Activated CD4-positive, alpha-beta T cell treated with anti-CD3 and anti-CD28 coated beads, Interleukin-2, amount 10 ng/mL, durations not matched to agents 7 days and 5 days (primary cell): Measurements from ENCODE around the gene HMG20B. TPM values are rescaled to one million over a fixed set of nuclear protein-coding genes. Genes with fewer than 3 reads are reported as not detected.

ENCODE experiments used
- CTCF ChIA-PET: fragments of 350-600 bp; sonication (Branson Sonifier 250); formaldehyde crosslinking; loops from one replicate; lab custom pipeline; 2021; ENCODE audit warnings: antibody characterized with exemption; lab: Charles Lee
- POLR2A ChIA-PET: fragments of 350-600 bp; sonication (Branson Sonifier 250); formaldehyde crosslinking; loops from one replicate; lab custom pipeline; 2021; ENCODE audit warnings: antibody characterized with exemption; lab: Charles Lee
- DNase-seq: peaks from one replicate; pipeline ENCODE4 v3.0.0-alpha.2; 2020
- H3K27ac Mint-ChIP-seq: one replicate; pipeline ENCODE4 v1.8.0; 2021; ENCODE audit warnings: mild to moderate bottlenecking, moderate library complexity, mixed read lengths
- H3K27me3 Mint-ChIP-seq: one replicate; pipeline ENCODE4 v1.8.0; 2021; ENCODE audit warnings: mixed read lengths
- H3K36me3 Mint-ChIP-seq: one replicate; pipeline ENCODE4 v1.8.0; 2021; ENCODE audit warnings: low read depth, mixed read lengths
- H3K4me1 Mint-ChIP-seq: one replicate; pipeline ENCODE4 v1.8.0; 2021; ENCODE audit warnings: mixed read lengths
- H3K4me3 Mint-ChIP-seq: one replicate; pipeline ENCODE4 v1.8.0; 2021; ENCODE audit warnings: mild to moderate bottlenecking, moderate library complexity, mixed read lengths
- H3K9me3 Mint-ChIP-seq: one replicate; pipeline ENCODE4 v1.8.0; 2021; ENCODE audit warnings: mixed read lengths
- total RNA-seq, 2 experiments: library from RNA; stranded (reverse); gene quantifications; one replicate each; pipeline ENCODE4 v1.2.3, GENCODE V29; 2021

HMG20B gene
- total RNA-seq, 2 experiments from 2014 or later, result 47.8 to 54.1 TPM

DNA sequence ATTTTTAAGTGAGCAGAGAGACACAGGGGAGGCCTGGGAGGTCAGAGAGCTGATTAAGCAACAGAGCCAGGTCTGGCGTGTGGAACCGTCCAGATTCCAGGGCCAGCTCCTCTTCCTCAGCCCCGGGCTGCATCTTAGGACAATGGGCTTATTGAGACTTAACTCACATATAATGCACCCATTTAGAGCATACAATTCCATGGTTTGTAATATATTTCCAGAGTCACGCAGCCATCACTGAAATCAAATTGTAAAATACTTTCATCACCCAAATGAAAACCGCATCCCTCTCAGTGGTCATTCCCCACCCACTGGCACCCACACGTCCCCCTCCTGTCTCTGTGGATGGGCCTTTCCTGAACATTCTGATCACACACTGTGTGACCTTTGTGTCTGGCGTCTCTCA is 2.1 kb upstream of the HMG20B start:
- peaks cover 12% of the 10 kb centered on the region for H3K36me3 Mint-ChIP-seq
- DNase-seq, result no peak
- H3K27me3 Mint-ChIP-seq, result no peaks in the 10 kb centered on the region
- POLR2A ChIA-PET, result no interaction called here
- H3K4me3 Mint-ChIP-seq, result no peak overlapping the region
- no peak overlapping the region for H3K27ac Mint-ChIP-seq
- peaks cover 18% of the 10 kb centered on the region for H3K4me1 Mint-ChIP-seq
- H3K9me3 Mint-ChIP-seq, result no peaks in the 10 kb centered on the region
- CTCF ChIA-PET, result interaction anchor here (0.6 to 0.7 kb wide), 2 partner anchors 69 to 120 kb away, joined by 3 to 5 read pairs; no protein-coding TSS in a partner anchor

GRCh38 chr19:3572132-3572854 is 451 bp upstream of the HMG20B start:
- Mint-ChIP-seq H3K27me3 (no peaks in the 10 kb centered on the region), H3K4me1 (peaks cover 18% of the 10 kb centered on the region), H3K4me3 (peak overlapping the region; percentile 76), H3K9me3 (no peaks in the 10 kb centered on the region), H3K36me3 (peaks cover 17% of the 10 kb centered on the region), H3K27ac (peak overlapping the region; percentile 51)
- POLR2A ChIA-PET, result no interaction called here
- peak; percentile 100 for DNase-seq
- CTCF ChIA-PET, result no interaction called here

- Mint-ChIP-seq H3K27ac (peak overlapping the region; percentile 85), H3K27me3 (no peaks in the 10 kb centered on the region), H3K36me3 (peaks cover 17% of the 10 kb centered on the region), H3K9me3 (no peaks in the 10 kb centered on the region), H3K4me1 (peaks cover 18% of the 10 kb centered on the region), H3K4me3 (peak overlapping the region; percentile 76)
- POLR2A ChIA-PET, result interaction anchor here (0.6 kb wide), 1 partner anchor 104 kb away, joined by 9 read pairs; no protein-coding TSS in a partner anchor
- CTCF ChIA-PET, result interaction anchor here (0.8 to 1.4 kb wide), 3 partner anchors 17 to 29 kb away, joined by 3 read pairs; no protein-coding TSS in a partner anchor
- DNase-seq, result no peak
Measured at GRCh38 chr19:3573162-3573857, 566 bp downstream of the HMG20B start.

GRCh38 chr19:3573858-3574637 is 1.3 kb downstream of the HMG20B start:
- Mint-ChIP-seq H3K4me3 (peak overlapping the region; percentile 76), H3K27ac (peak overlapping the region; percentile 85), H3K27me3 (no peaks in the 10 kb centered on the region), H3K4me1 (peaks cover 18% of the 10 kb centered on the region), H3K36me3 (peaks cover 17% of the 10 kb centered on the region), H3K9me3 (no peaks in the 10 kb centered on the region)
- ChIA-PET CTCF (interaction anchor here (0.8 to 1.5 kb wide), 4 partner anchors 17 to 29 kb away, joined by 3 to 4 read pairs (median 3); no protein-coding TSS in a partner anchor), POLR2A (interaction anchor here (0.6 kb wide), 1 partner anchor 105 kb away, joined by 9 read pairs; no protein-coding TSS in a partner anchor)
- DNase-seq, result peak; percentile 93

GRCh38 chr19:3575260-3575741 is 2.6 kb downstream of the HMG20B start:
- Mint-ChIP-seq H3K4me1 (peaks cover 18% of the 10 kb centered on the region), H3K27ac (no peak overlapping the region), H3K4me3 (no peak overlapping the region), H3K27me3 (no peaks in the 10 kb centered on the region), H3K36me3 (peaks cover 17% of the 10 kb centered on the region), H3K9me3 (no peaks in the 10 kb centered on the region)
- CTCF ChIA-PET, result interaction anchor here (1.1 to 1.5 kb wide), 2 partner anchors 16 to 187 kb away, joined by 3 to 4 read pairs; partner anchors contain the start of gene MRPL54
- POLR2A ChIA-PET, result interaction anchor here (0.6 kb wide), 1 partner anchor 973 kb away, joined by 4 read pairs; no protein-coding TSS in a partner anchor
- peak; percentile 37 for DNase-seq

DNA sequence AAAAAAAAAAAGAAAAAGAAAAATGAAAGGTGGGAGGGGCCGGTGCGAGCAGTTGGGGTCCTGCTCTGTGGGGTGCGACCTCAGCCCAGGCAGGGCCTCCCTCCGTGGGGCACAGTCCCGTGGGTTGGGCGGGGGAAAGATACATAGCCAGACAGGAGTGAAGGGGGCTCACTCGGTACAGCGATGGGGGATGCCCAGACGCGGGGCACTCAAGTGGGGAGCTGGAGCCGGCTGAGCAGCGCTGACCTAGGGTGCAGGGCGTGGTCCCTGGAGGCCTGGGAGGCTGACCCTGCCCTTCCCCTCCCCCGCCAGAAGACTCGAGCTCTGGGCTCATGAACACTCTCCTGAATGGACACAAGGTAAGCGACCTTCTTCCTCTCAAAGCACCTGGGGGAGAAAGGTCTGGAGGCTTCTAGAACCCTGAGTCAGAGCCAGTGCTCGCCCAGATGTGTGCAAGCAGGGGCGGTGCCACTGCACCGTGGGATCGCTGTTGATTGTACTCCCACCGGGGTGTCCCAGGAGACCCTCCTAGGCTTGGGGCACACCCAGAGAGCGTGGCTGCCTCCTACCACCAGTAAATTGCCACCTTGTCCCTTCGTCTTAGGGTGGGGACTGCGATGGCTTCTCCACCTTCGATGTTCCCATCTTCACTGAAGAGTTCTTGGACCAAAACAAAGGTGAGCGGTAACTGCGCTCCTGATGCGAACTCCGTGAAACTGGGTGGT is 3.4 kb downstream of the HMG20B start:
- peaks cover 17% of the 10 kb centered on the region for H3K36me3 Mint-ChIP-seq
- no peak overlapping the region for H3K27ac Mint-ChIP-seq
- no peak overlapping the region for H3K4me3 Mint-ChIP-seq
- POLR2A ChIA-PET, result interaction anchor here (0.6 kb wide), 1 partner anchor 972 kb away, joined by 4 read pairs; no protein-coding TSS in a partner anchor
- CTCF ChIA-PET, result interaction anchor here (1.1 kb wide), 1 partner anchor 186 kb away, joined by 3 read pairs; the partner anchor contains the start of gene MRPL54
- no peaks in the 10 kb centered on the region for H3K9me3 Mint-ChIP-seq
- no peaks in the 10 kb centered on the region for H3K27me3 Mint-ChIP-seq
- DNase-seq, result no peak
- peaks cover 18% of the 10 kb centered on the region for H3K4me1 Mint-ChIP-seq

GRCh38 chr19:3576696-3577443 is 4.1 kb downstream of the HMG20B start:
- no peak overlapping the region for H3K27ac Mint-ChIP-seq
- H3K27me3 Mint-ChIP-seq, result no peaks in the 10 kb centered on the region
- CTCF ChIA-PET, result no interaction called here
- DNase-seq, result no peak
- POLR2A ChIA-PET, result no interaction called here
- peaks cover 12% of the 10 kb centered on the region for H3K4me1 Mint-ChIP-seq
- peaks cover 17% of the 10 kb centered on the region for H3K36me3 Mint-ChIP-seq
- H3K9me3 Mint-ChIP-seq, result no peaks in the 10 kb centered on the region
- no peak overlapping the region for H3K4me3 Mint-ChIP-seq

GRCh38 chr19:3577723-3578344 is 5.1 kb downstream of the HMG20B start:
- ChIA-PET POLR2A (no interaction called here), CTCF (interaction anchor here (0.9 kb wide), 1 partner anchor 121 kb away, joined by 3 read pairs; no protein-coding TSS in a partner anchor)
- peaks cover 7% of the 10 kb centered on the region for H3K4me1 Mint-ChIP-seq
- H3K27ac Mint-ChIP-seq, result no peak overlapping the region
- no peaks in the 10 kb centered on the region for H3K9me3 Mint-ChIP-seq
- no peak for DNase-seq
- peaks cover 17% of the 10 kb centered on the region for H3K36me3 Mint-ChIP-seq
- H3K27me3 Mint-ChIP-seq, result no peaks in the 10 kb centered on the region
- no peak overlapping the region for H3K4me3 Mint-ChIP-seq

DNA sequence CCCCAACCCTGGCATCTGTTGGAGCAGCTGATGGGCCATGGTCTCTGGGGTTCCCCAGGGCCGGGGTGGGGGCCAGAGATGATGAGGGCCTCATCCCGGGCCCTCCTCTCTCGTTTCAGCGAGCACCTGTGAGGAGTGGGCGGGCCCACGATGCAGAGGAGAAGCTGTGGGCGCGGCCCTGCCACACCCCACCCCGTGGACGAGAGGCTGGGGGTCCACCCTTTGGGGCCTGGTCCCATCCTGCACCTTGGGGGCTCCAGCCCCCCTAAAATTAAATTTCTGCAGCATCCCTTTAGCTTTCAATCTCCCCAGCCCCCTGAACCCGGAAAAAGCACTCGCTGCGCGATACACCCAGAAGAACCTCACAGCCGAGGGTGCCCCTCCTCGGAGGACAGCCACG is 5.6 kb downstream of the HMG20B start:
- ChIA-PET CTCF (interaction anchor here (0.9 kb wide), 1 partner anchor 121 kb away, joined by 3 read pairs; no protein-coding TSS in a partner anchor), POLR2A (no interaction called here)
- peaks cover 17% of the 10 kb centered on the region for H3K36me3 Mint-ChIP-seq
- H3K27me3 Mint-ChIP-seq, result no peaks in the 10 kb centered on the region
- H3K27ac Mint-ChIP-seq, result no peak overlapping the region
- DNase-seq, result no peak
- H3K4me1 Mint-ChIP-seq, result peaks cover 7% of the 10 kb centered on the region
- H3K9me3 Mint-ChIP-seq, result no peaks in the 10 kb centered on the region
- H3K4me3 Mint-ChIP-seq, result no peak overlapping the region

DNA sequence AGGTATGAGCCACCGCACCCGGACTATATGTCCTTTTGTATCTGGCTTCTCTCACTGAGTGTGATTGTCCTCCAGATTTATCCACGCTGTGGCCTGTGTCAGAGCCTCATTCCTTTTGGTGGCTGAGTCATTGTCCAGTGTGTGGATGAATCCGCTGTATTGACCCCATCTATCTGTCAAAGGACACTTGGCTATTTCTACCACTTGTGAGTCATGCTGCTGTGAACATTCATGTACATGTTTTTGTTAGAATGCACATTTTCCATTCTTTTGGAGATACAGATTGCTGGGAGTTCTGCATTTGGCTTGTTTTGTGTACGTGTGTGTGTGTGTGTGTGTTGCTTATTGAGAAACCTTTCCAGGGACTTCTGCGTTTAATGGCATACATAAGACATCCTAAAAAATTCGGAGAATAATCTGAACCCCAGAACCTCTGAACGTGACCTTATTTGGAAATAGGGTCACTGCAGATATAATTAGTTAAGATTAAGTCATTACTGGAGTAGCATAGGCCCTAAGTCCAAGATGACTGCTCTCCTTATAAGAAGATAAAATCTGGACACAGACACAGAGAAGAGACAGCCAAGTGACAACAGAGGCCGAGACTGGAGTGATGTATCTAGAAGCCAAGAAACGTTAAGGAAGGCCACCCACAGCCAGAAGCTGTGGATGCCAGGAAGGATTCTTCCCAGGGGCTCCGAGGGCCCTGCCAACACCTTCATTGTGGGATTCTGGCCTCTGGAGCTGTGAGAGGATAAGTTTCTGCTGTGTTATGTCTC is 7.6 kb downstream of the HMG20B start:
- H3K9me3 Mint-ChIP-seq, result no peaks in the 10 kb centered on the region
- H3K36me3 Mint-ChIP-seq, result peaks cover 8% of the 10 kb centered on the region
- no peak for DNase-seq
- H3K27ac Mint-ChIP-seq, result no peak overlapping the region
- ChIA-PET CTCF (interaction anchor here (0.8 kb wide), 1 partner anchor 9 kb away, joined by 3 read pairs; no protein-coding TSS in a partner anchor), POLR2A (no interaction called here)
- H3K4me3 Mint-ChIP-seq, result no peak overlapping the region
- no peaks in the 10 kb centered on the region for H3K27me3 Mint-ChIP-seq
- H3K4me1 Mint-ChIP-seq, result peaks cover 1% of the 10 kb centered on the region
